H1 (cell line): Measurements from ENCODE around the gene CNDP1. TPM values are rescaled to one million over a fixed set of nuclear protein-coding genes. Genes with fewer than 3 reads are reported as not detected.

Source experiments
- ATF2 ChIP-seq: IDR thresholded peaks from 2 replicates; pipeline ENCODE4 v1.6.1; 2012; ENCODE audit warnings: low read length, inconsistent platforms
- BCL11A ChIP-seq, 2 experiments: IDR thresholded peaks; one replicate each; pipeline ENCODE4 v1.6.1; 2011; ENCODE audit warnings: low read depth in 2 of 2, low read length in 2 of 2, mild to moderate bottlenecking in 2 of 2
- CREB1 ChIP-seq: IDR thresholded peaks from 2 replicates; pipeline ENCODE4 v1.6.1; 2012; ENCODE audit warnings: inconsistent platforms
- CTCF ChIP-seq, 3 experiments: IDR thresholded peaks; 1 replicate in 2 of 3; 2 replicates in 1 of 3; pipeline versions ENCODE4 v1.5.1 to v1.6.1; 2011; ENCODE audit warnings: low read length in 3 of 3, mild to moderate bottlenecking in 3 of 3, inconsistent platforms in 2 of 3, low read depth in 1 of 3, moderate library complexity in 1 of 3; ENCODE audit not compliant: insufficient read depth in 1 of 3; ENCODE audit errors: control extremely low read depth in 1 of 3
- FOSL1 ChIP-seq: IDR thresholded peaks from 2 replicates; pipeline ENCODE4 v1.6.1; 2011; ENCODE audit warnings: mild to moderate bottlenecking, low read depth, low read length, moderate library complexity; ENCODE audit not compliant: insufficient read depth
- GTF2F1 ChIP-seq: IDR thresholded peaks from 2 replicates; pipeline ENCODE4 v1.6.1; 2012; ENCODE audit warnings: low read depth, low read length, improper control_type of control experiment, borderline replicate concordance
- JUN ChIP-seq: IDR thresholded peaks from 2 replicates; pipeline ENCODE4 v1.6.1; 2011; ENCODE audit warnings: low read depth, mild to moderate bottlenecking, improper control_type of control experiment, low read length
- NRF1 ChIP-seq: IDR thresholded peaks from 2 replicates; pipeline ENCODE4 v1.6.1; 2011; ENCODE audit warnings: mild to moderate bottlenecking, low read depth, low read length, improper control_type of control experiment
- PHF8 ChIP-seq: fragments of 200-600 bp; sonication (generic); conservative IDR thresholded peaks from 2 replicates; pipeline ENCODE4 v1.7.1; 2012; ENCODE audit warnings: low read depth, mild to moderate bottlenecking, inconsistent platforms, low read length, moderate library complexity
- POLR2A ChIP-seq, 2 experiments: IDR thresholded peaks; 1 replicate in 1 of 2; 2 replicates in 1 of 2; pipeline ENCODE4 v1.6.1; 2011; ENCODE audit warnings: low read depth in 2 of 2, low read length in 2 of 2, mild to moderate bottlenecking in 2 of 2; ENCODE audit errors: control extremely low read depth in 1 of 2
- POLR2AphosphoS5 ChIP-seq: IDR thresholded peaks from 2 replicates; pipeline ENCODE4 v1.6.1; 2011; ENCODE audit warnings: low read depth, low read length
- POU5F1 ChIP-seq: IDR thresholded peaks from 2 replicates; pipeline ENCODE4 v1.6.1; 2011; ENCODE audit warnings: low read depth, mild to moderate bottlenecking, low read length, moderate library complexity
- SIN3A ChIP-seq, 2 experiments: IDR thresholded peaks in 1 of 2; conservative IDR thresholded peaks in 1 of 2; 2 replicates each; pipeline ENCODE4 v1.6.1; 2011 to 2012; ENCODE audit warnings: low read length in 2 of 2, improper control_type of control experiment in 1 of 2, low read depth in 1 of 2, mild to moderate bottlenecking in 1 of 2
- SIRT6 ChIP-seq: IDR thresholded peaks from one replicate; pipeline ENCODE4 v1.7.1; 2012; ENCODE audit warnings: low read length, inconsistent platforms
- SP2 ChIP-seq: IDR thresholded peaks from 2 replicates; pipeline ENCODE4 v1.6.1; 2012; ENCODE audit warnings: mild to moderate bottlenecking, low read length, inconsistent platforms
- TAF1 ChIP-seq: IDR thresholded peaks from 2 replicates; pipeline ENCODE4 v1.6.1; 2011; ENCODE audit warnings: mild to moderate bottlenecking, low read depth, low read length
- TAF7 ChIP-seq: optimal IDR thresholded peaks from 2 replicates; pipeline ENCODE3; 2011; ENCODE audit warnings: low read depth, mild to moderate bottlenecking, inconsistent platforms, low read length, moderate library complexity, borderline replicate concordance
- polyA plus RNA-seq, 7 experiments: library from polyadenylated mRNA; depleted of rRNA in 3 of 7; stranded (reverse) in 5 of 7; unstranded in 2 of 7; fragments of >200 nt in 5 of 7; fragments of 200-250 nt in 2 of 7; gene quantifications; 1 replicate in 5 of 7; 2 replicates in 1 of 7; 4 replicates in 1 of 7; pipeline versions ENCODE4 v1.2.1 to v1.2.3, GENCODE V29; 2011 to 2013; ENCODE audit warnings: missing spikeins in 2 of 7, mixed read lengths in 2 of 7
- total RNA-seq: library from RNA; stranded (reverse); fragmentation: NEBNext Ultra II Directional; extraction: Animal tissue kit (Norgen Biotek cat#: 25700); gene quantifications from 2 replicates; pipeline ENCODE4 v1.2.1, GENCODE V29; 2021
- TF ChIP-seq, protein P1 (sequence below): IDR thresholded peaks from 2 replicates; pipeline ENCODE4 v1.6.1; 2012; ENCODE audit warnings: inconsistent platforms
- TF ChIP-seq, protein P2 (sequence below): IDR thresholded peaks from 2 replicates; pipeline ENCODE4 v1.6.1; 2011; ENCODE audit warnings: low read length, improper control_type of control experiment

CNDP1 gene
- total and polyA plus RNA-seq, 2 of the 8 experiments (the other 6 are each of a cell fraction or from before 2014, with no cell fraction given): 0.09 TPM; not detected in 1

DNA sequence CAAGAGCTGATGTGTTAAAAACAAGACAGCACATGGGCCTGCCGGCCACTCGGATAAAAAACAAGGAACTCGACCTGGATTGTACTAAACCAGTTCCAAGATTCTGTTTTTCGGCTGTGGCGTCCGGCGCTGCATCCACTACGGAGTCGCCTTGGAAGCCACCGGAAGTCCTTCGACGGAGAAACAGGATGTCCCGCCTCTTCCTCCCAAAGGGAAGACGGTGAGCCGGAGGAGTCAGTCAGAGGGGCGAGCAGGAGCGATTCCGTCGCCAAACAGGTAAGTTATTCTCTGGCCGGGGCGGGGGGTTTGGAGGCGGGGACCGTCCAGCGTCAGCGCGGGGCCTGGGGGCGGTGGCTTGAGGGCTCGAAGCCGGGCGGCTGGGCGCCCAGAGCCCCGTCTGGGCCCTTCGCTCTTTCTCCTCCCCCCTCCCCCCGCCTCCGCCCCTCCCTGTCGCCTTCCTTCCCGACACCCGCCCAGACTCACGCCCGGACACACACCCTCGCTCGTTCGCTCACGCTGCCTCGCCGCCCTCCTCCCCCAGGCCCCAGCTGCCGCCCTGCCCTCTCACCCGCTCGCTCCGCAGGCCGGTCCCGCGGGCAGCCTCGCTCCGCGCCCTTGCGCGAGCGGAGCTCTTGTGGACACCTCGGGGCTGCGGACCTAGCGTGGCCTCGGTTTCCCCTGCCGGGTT is 63.5 kb downstream of the CNDP1 start, which contains the start of gene ZNF407 (continued):
- TF ChIP-seq, protein P1, sequence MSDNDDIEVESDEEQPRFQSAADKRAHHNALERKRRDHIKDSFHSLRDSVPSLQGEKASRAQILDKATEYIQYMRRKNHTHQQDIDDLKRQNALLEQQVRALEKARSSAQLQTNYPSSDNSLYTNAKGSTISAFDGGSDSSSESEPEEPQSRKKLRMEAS: 0 out of 2 replicates have a peak, but pooled peaks have one; percentile 30
- TF ChIP-seq, protein P2, sequence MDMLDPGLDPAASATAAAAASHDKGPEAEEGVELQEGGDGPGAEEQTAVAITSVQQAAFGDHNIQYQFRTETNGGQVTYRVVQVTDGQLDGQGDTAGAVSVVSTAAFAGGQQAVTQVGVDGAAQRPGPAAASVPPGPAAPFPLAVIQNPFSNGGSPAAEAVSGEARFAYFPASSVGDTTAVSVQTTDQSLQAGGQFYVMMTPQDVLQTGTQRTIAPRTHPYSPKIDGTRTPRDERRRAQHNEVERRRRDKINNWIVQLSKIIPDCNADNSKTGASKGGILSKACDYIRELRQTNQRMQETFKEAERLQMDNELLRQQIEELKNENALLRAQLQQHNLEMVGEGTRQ: no peak
- TF ChIP-seq TAF7 (peak; percentile 39), CTCF (IDR thresholded peaks at IDR 0.05; ENCODE audit: control extremely low read depth in 1 of 3, insufficient read depth in 1 of 3, low read depth in 1 of 3, low read length in 3 of 3) (peak in 1 of 3 experiments; percentile 5; a peak in 1 of 4 replicates), POLR2AphosphoS5 (peak; percentile 74), TAF1 (peak; percentile 80; the same call in 1 of the 2 replicates), SP2 (peak; percentile 25; the same call in 1 of the 2 replicates), SIRT6 (no peak), BCL11A (IDR thresholded peaks at IDR 0.05; ENCODE audit: low read depth in 2 of 2, low read length in 2 of 2) (no peak), POU5F1 (no peak), POLR2A (IDR thresholded peaks at IDR 0.05; ENCODE audit: control extremely low read depth in 1 of 2, low read depth in 2 of 2, low read length in 2 of 2) (peak; percentile 35 to 80), SIN3A (conservative IDR thresholded peaks at IDR 0.05 in 1 of 2, IDR thresholded peaks at IDR 0.05 in 1 of 2; ENCODE audit: low read depth in 1 of 2, low read length in 2 of 2) (0 out of 4 replicates have a peak, but pooled peaks of 1 of the 2 experiments have one; percentile 12), NRF1 (no peak), PHF8 (peak; percentile 71; the same call in 1 of the 2 replicates), CREB1 (0 out of 2 replicates have a peak, but pooled peaks have one; percentile 57), JUN (no peak), FOSL1 (no peak), GTF2F1 (no peak), ATF2 (no peak)
